ENCODE results near the gene TRIM29. TPM values are rescaled to one million over a fixed set of nuclear protein-coding genes. Genes with fewer than 3 reads are reported as not detected.

The TRIM29 gene
- total and polyA plus RNA-seq, 9 donors = 0.11 to 5.9 (median 1.4) TPM; not detected in 1

DNA sequence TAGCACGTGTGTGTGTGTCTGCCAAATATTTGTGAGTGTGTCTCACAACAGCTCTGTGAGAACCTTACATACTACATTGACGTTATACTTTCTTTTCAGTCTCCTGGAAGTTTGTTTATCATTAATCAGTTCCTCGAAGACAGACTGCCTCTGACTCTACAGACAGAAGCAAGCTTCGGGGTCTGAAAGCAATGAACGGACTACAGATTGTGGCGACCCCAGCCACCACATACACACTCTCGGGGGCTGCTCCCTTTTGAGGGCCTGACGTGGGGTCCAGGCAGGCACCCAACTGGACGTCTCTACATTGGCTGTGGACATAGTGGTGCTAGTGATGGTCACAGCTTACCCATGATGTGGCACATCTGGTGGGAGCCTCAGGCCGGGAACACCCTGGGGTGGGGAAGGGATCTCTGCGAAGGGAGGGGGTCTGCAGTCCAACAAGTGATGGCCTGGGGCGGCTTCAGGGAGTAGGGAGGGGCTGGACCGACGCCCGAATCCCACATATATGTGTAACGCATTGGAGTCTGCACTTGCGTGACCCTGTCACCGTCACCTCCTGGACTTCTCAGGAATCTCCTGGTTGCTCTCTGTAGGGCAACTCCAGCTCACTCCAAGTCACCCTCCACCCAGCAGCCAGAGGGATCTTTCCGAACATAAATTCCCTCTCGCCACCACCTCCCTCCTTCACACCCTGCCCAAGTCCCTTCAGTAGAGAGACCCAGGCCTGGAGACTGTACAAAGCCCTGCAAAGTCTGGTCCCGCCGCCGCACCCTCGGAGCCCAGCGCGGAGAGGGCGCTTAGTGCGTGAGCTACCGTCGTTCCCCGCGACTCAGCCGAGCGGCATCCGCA lies 30.4 kb upstream of the TRIM29 start:
- 27 to 39% (median 30%) methylated on average over 35 of the region's 35 CpGs for WGBS, 3 donors
- no peak for TF ChIP-seq EP300 (IDR thresholded peaks at IDR 0.05)
- TF ChIP-seq, protein P1, sequence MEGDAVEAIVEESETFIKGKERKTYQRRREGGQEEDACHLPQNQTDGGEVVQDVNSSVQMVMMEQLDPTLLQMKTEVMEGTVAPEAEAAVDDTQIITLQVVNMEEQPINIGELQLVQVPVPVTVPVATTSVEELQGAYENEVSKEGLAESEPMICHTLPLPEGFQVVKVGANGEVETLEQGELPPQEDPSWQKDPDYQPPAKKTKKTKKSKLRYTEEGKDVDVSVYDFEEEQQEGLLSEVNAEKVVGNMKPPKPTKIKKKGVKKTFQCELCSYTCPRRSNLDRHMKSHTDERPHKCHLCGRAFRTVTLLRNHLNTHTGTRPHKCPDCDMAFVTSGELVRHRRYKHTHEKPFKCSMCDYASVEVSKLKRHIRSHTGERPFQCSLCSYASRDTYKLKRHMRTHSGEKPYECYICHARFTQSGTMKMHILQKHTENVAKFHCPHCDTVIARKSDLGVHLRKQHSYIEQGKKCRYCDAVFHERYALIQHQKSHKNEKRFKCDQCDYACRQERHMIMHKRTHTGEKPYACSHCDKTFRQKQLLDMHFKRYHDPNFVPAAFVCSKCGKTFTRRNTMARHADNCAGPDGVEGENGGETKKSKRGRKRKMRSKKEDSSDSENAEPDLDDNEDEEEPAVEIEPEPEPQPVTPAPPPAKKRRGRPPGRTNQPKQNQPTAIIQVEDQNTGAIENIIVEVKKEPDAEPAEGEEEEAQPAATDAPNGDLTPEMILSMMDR (IDR thresholded peaks at IDR 0.05) = no peak
- TF ChIP-seq POLR2A (IDR thresholded peaks at IDR 0.05) = no peak
- H3K27ac ChIP-seq = no peak overlapping the region

GRCh38 chr11:120167659-120168058 lies 29.7 kb upstream of the TRIM29 start:
- Histone ChIP-seq H3K27ac (no peak overlapping the region), H3K4me3 (no peak overlapping the region), H3K36me3 (no peaks in the 10 kb centered on the region), H3K9me3 (no peaks in the 10 kb centered on the region), H3K27me3 (no peaks in the 10 kb centered on the region), H3K4me1 (ENCODE audit: insufficient read depth) (no peaks in the 10 kb centered on the region)
- intact Hi-C loops (cut with DNase I) = no loop called here
- 64 to 83% (median 71%) methylated on average over 11 of the region's 11 CpGs for WGBS, 3 donors
- DNase-seq = no peak
- no peak for TF ChIP-seq EP300 (IDR thresholded peaks at IDR 0.05)
- TF ChIP-seq, protein P1 (IDR thresholded peaks at IDR 0.05) = no peak
- TF ChIP-seq POLR2A (IDR thresholded peaks at IDR 0.05) = no peak

More for the DNA sequence above, 30.4 kb upstream of the TRIM29 start:
- DNase-seq = peak in 1 of 5 donors; percentile 42
- H3K36me3 ChIP-seq = no peaks in the 10 kb centered on the region
- H3K4me3 ChIP-seq = peak overlapping the region; percentile 45
- H3K27me3 ChIP-seq = no peaks in the 10 kb centered on the region
- H3K4me1 ChIP-seq (ENCODE audit: insufficient read depth) = no peaks in the 10 kb centered on the region
- no peaks in the 10 kb centered on the region for H3K9me3 ChIP-seq
- intact Hi-C loops (cut with DNase I) = no loop called here

DNA sequence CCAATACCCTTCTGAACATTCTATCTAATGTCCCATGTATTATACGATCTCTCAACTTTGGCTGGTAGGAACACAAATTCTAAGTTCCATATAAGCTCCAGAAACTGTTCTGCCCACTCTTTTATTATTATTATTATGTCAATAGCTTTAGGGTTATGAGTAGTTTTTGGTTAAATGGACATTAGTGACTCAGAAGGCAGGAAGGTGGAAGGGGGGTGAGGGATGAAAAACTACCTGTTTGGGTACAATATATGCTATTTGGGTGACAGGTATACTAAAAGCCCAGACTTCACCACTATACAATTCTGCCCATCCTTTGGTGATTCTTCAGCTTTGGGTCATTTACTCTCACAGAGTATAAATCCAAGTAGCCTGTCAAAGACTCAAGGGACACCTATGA lies 22.5 kb upstream of the TRIM29 start:
- Histone ChIP-seq H3K9me3 (no peaks in the 10 kb centered on the region), H3K27ac (no peak overlapping the region), H3K4me3 (no peak overlapping the region), H3K27me3 (no peaks in the 10 kb centered on the region), H3K4me1 (ENCODE audit: insufficient read depth) (no peaks in the 10 kb centered on the region), H3K36me3 (no peaks in the 10 kb centered on the region)
- no peak for DNase-seq
- intact Hi-C loops (cut with DNase I) = no loop called here
- WGBS, 3 donors = 70 to 88% (median 85%) methylated on average over 1 of the region's 1 CpG
- no peak for TF ChIP-seq EP300 (IDR thresholded peaks at IDR 0.05)

GRCh38 chr11:120153221-120153620 lies 15.3 kb upstream of the TRIM29 start:
- DNase-seq = no peak
- WGBS, 3 donors = 74 to 80% (median 75%) methylated on average over 2 of the region's 2 CpGs
- intact Hi-C loops (cut with DNase I) = no loop called here

More at GRCh38 chr11:120153221-120153620, 15.3 kb upstream of the TRIM29 start:
- TF ChIP-seq, protein P1 (IDR thresholded peaks at IDR 0.05) = no peak
- H3K36me3 ChIP-seq = no peaks in the 10 kb centered on the region
- H3K27me3 ChIP-seq = no peaks in the 10 kb centered on the region
- no peaks in the 10 kb centered on the region for H3K4me1 ChIP-seq (ENCODE audit: insufficient read depth)
- no peak overlapping the region for H3K4me3 ChIP-seq
- H3K9me3 ChIP-seq = no peaks in the 10 kb centered on the region
- H3K27ac ChIP-seq = no peak overlapping the region

Measured in ovary (tissue), 9 donors.